SW 1271 (cell line): Measurements from ENCODE around the gene CCNL1.
A peak's percentile ranks its signal among the peaks of the same experiment; 100 is the strongest.
"Not testable (repeated sequence)": the region's sequence is repeated elsewhere in the genome, so short reads cannot be mapped to it uniquely, and the experiment has no call there.

ENCODE experiments used
- DNase-seq, 2 experiments: peaks; one replicate each; lab custom pipeline; 2025; lab: John Stamatoyannopoulos, UW

The CCNL1 gene

DNA sequence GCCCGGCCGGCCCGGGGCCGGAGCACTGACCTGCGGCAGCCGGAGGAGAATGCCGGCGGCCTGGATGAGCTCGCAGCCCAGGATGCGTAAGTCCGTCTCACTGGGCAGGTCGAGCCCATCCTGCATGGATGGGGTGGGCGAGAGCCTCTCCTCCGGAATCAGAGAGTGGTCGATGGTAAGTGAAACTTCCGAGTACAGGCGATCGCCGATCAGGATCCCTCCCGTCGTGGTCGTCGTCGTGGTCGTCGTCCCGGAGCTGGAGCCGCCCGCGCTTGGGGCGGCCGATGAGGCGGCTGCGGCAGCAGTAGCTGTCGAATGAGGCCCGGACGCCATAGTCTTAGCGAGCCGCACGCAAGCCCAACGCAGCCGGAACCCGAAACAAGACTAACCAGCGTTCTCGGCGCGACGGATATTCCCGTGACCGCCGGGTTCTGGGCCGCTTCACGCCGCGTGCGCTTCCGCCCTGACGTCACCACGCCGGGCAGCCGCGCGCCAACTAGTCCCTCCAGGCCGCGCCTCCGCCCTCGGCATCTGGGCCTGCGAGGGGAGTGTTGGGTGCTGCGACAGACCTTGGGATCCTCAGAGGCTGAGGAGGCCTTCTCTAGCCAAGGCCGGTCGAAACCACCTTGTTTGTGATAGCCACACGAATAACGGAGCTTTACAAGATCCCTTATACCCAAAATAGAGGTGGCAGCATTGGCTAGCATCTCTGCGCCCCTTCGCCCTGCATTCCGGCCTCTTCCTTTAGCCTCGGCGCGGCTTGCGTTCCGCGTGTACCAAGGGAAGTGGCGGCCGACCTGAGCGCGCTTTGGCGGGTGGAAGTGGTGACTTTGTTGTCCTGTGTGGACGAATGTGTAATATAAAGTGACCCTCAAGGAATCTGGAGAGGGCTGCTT lies at the start of gene CCNL1:
TSS of gene CCNL1 (minus strand) at position 386 of the 896 bp plus-strand sequence. CDS start at position 333, 53 bp downstream.
- DNase-seq = peak; percentile 86 to 93

DNA sequence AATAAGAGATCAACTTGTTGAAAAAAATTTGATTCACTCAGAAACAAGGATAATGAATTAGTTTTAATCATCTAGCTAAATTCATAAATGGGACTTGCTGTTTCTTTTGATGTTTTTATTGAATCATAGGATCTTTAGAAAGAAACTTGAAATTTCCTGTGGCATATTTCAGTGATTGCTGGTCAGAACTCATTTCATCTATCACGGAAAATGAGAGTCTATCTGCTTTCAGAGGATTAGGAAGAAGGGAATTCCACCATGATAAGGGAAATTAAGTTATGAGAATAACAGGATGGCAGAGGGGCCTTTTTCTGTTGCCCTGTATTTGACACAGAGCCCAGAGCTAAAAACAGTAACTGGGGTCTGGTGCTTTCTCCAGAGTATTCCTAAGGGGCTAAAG lies 44.9 kb upstream of the CCNL1 start:
- no peak for DNase-seq

DNA sequence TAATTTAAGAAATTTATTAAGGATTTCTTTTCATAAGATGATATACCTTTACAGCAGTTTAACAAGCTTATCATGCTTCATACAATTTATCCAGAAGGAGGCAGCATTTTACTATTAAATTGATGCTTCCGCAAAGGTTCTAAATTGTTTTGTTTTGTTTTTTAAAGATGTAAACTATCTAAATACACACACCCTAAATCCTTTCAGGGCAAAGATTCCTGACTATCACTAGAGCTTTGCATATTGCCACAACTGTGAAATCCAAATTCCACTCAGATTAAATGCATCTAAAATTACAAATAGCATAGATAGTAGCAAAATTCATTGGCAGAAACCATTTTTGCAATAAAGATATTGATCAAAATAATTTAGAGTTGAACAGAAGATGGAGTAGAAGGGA lies 44.5 kb upstream of the CCNL1 start:
- peak in 1 of 2 experiments; percentile 37 for DNase-seq

DNA sequence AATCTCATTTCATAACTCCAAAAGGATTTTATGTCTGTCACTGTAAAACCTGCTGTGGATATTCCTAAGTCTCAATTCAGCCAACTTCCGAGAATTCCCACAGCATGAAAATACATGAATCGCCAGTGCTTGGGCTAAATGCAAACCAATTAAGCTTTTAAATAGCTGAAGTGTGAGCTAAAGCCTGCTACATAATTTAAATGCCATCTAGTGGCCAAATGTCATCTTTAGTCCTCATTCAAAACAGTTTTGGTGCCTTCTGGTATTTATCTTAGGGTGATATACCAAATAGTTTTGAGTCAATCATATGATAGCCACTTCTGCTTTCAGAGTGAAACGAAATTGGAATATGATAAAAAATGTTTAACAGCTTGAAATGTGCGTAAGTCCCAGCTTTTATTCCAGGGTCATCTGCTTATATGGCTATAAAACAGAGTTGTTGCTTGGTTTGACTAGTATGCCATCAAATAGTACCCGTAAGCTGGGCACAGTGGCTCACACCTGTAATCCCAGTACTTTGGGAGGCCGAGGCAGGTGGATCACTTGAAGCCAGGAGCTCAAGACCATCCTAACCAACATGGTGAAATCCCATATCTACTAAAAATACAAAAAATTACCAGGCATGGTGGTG lies 41.8 kb upstream of the CCNL1 start:
- peak in 1 of 2 experiments; percentile 58 for DNase-seq

DNA sequence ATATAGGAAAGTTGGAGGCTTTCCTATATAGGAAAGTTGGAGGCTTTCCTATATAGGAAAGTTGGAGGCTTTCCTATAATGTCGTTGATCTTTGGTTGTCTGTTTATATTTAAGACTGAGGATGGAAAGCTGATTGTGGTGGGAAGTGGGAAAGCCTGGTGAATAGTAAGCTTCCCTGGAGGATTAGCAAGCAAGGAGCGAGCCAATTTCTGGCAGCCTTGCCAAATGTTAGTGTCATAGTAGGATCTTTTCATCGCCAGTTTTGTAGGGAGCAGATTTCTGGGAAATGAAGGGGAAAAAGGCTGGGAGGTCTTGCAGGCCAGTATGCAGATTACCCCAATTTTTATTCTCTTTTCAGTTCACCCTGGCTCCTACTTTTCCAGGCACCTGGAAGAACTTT lies 39.9 kb upstream of the CCNL1 start:
- DNase-seq = no peak

DNA sequence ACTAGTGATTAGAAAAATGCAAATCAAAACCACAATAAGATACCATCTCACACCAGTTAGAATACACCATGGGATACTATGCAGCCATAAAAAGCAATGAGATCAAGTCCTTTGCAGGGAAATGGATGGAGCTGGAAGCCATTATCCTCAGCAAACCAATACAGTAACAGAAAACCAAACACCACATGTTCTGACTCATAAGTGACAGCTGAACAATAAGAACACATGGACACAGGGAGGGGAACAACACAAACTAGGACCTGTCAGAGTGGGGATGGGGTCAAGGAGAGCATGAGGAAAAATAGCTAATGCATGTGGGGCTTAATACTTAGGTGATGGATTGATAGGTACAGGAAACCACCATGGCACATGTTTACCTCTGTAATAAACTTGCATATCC lies 36.0 kb upstream of the CCNL1 start:
- no peak for DNase-seq

DNA sequence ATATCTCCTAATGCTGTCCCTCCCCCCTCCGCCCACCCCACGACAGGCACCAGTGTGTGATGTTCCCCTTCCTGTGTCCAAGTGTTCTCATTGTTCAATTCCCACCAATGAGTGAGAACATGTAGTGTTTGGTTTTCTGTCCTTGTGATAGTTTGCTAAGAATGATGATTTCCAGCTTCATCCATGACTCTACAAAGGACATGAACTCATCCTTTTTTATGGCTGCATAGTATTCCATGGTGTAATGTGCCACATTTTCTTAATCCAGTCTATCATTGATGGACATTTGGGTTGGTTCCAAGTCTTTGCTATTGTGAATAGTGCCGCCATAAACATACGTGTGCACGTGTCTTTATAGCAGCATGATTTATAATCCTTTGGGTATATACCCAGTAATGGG lies 31.2 kb upstream of the CCNL1 start:
- not testable (repeated sequence) for DNase-seq

DNA sequence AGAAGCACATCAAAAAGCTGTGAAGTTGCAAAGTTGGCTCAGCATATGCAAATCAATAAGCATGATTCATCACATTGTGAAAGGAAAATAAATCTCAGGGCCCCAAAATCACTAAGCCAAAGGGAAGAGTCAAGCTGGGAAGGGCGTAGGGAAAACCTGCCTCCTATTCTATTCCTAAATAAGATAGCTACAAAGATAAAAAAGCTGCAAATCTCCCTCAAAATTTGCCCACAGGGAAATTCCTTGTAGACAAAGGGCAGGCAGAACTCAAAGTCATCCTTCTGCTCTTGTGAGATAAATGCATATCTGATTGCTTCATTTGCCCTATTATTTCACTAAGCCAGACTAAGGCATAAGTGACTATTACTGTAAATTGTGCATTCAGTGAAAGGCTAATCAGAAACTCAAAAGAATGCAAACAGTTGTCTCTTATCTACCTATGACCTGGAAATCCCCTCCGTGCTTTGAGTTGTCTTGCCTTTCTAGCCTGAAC lies 30.5 kb upstream of the CCNL1 start:
- no peak for DNase-seq

DNA sequence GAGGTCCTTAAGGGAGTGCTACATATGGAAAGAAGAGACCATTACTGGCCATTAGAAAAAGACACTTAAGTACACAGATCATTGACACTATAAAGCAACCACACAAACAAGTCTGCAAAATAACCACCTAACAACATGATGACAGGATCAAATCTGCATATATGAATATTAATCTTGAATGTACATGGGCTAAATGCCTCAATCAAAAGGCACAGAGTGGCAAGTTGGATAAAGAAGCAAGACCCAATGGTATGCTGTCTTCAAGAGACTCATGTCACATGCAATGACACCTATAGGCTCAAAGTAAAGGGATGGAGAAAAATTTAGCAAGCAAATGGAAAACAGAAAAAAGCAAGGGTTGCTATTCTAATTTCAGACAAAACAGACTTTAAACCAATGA lies 28.4 kb upstream of the CCNL1 start:
- no peak for DNase-seq

DNA sequence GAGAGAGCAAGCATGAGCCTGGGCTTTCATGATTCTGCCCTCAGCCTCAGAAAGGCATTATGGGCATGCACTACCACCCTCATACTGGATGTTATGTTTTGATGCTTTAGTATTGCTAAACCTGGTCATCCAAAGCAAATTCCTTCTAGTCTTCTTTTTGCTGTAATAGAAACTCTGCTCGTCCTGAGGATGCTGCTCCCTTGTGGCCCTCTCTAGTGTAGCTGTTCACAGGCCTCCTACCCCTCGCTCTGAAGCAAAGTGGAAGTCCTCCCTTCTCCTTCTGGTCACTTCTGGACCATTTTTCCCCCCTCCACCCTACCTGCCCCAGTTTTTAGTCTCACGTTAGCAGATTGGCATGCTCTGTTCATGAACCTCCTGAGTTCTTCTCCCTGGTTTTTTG lies 22.9 kb upstream of the CCNL1 start:
- peak in 1 of 2 experiments; percentile 20 for DNase-seq

DNA sequence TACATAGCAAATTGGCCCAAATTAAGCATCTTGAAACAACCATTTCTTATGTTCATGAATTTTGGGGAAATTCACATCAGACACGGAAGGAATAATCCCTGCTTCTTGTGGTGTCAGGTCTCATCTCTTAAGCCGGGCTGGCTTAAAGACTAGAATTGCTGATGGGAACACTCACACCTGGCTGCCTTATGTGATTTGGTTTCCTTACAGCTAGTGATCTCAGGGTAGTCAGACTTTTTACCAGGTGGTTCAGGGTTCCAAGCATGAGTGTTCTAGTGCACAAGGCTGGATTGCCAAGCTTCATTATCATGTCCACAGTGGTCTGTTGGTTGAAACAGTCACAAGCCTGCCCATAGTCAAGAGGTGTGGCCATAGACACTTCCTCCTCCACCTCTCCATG lies 20.3 kb upstream of the CCNL1 start:
- no peak for DNase-seq

DNA sequence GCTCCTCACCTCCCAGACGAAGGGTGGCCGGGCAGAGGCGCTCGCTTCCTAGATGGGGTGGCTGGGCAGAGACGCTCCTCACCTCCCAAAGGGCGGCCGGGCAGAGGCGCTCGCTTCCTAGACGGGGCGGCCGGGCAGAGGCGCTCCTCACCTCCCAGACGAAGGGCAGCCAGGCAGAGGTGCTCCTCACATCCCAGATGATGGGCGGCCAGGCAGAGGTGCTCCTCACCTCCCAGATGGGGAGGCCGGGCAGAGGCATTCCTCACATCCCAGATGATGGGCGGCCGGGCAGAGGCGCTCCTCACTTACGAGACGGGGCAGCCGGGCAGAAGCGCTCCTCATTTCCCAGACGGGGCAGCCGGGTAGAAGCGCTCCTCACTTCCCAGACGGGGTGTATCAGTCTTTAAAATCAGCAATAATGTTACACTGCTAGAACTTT lies 19.4 kb upstream of the CCNL1 start:
- no peak for DNase-seq

DNA sequence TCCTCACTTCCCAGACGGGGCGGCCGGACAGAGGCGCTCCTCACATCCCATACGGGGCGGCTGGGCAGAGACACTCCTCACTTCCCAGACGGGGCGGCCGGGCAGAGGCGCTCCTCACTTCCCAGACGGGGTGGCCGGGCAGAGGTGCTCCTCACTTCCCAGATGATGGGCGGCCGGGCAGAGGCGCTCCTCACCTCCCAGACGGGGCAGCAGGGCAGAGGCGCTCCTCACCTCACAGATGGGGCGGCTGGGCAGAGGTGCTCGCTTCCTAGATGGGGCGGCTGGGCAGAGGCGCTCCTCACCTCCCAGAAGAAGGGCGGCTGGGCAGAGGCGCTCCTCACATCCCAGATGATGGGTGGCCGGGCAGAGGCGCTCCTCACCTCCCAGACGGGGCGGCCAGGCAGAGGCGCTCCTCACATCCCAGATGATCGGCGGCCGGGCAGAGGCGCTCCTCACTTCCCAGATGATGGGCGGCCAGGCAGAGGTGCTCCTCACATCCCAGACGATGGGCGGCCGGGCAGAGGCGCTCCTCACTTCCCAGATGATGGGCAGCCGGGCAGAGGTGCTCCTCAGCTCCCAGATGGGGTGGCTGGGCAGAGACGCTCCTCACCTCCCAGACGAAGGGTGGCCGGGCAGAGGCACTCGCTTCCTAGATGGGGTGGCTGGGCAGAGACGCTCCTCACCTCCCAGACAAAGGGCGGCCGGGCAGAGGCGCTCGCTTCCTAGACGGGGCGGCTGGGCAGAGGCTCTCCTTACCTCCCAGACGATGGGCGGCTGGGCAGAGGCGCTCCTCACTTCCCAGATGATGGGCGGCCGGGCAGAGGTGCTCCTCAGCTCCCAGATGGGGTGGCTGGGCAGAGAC lies 18.8 kb upstream of the CCNL1 start:
- not testable (repeated sequence) for DNase-seq

DNA sequence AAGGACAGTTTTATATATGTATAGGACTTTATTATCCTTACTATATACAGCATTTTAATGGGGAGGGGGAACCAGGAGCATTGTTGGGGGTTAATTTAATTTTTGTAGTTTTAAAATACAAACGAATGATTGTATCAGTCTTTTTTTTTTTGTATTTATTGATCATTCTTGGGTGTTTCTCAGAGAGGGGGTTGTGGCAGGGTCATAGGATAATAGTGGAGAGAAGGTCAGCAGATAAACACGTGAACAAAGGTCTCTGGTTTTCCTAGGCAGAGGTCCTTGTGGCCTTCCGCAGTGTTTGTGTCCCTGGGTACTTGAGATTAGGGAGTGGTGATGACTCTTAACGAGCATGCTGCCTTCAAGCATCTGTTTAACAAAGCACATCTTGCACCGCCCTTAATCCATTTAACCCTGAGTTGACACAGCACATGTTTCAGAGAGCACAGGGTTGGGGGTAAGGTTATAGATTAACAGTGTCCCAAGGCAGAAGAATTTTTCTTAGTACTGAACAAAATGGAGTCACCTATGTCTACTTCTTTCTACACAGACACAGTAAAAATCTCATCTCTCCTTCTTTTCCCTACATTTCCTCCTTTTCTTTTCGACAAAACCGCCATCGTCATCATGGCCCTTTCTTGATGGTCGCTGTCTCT lies 18.0 kb upstream of the CCNL1 start:
- DNase-seq = not testable (repeated sequence)

DNA sequence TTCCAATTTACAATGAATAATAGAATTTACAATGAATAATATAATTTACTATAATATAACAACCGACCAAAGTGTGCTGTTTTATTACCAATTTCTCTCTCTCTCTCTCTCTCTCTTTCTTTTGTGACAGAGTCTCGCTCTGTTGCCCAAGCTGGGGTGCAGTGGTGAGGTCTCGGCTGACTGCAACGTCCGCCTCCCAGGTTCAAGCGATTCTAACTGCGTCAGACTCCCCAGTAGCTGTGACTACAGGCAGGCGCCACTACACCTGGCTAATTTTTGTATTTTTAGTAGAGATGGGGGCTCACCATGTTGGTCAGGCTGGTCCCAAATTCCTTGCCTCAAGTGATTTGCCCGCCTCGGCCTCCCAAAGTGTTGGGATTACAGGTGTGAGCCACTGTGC lies 17.0 kb upstream of the CCNL1 start:
- DNase-seq = no peak

DNA sequence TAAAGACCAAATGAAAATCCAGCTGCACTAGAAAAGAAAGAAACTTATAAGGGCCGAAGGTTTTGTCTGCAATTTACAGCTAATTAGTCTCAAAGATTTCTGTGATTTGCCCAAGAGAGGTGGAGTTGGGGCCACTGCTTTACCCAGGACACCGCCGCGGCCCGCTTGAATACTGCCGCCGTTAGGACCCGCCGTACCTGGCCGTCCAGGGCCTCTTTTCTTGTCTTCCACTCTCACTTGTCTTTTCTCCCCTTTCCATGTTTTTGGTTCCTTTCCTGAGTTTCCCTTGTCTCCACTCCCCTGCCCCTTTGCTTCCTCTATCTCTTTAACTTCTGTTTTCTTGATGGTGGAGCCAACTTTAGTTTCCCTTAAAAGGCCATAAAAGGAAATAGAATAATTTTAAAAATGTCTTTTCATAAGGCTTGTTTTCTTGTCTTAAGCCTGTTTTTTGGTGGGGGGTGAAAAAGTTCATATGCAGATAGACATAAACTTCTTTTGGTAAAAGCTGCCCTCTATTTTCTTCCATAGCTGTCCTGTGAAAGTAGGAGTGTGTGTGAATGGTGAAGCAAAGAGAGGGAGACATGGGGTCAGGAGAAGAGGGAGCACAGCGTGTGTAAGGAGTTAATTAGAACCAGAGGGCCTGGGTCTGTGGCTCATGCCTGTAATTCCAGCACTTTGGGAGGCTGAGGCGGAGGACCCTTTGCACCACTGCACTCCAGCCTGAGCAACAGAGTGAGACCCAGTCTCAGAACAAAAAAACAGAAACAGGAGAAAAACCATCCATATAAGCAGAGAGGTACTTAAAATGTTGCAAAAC lies 16.0 kb upstream of the CCNL1 start:
- no peak for DNase-seq

DNA sequence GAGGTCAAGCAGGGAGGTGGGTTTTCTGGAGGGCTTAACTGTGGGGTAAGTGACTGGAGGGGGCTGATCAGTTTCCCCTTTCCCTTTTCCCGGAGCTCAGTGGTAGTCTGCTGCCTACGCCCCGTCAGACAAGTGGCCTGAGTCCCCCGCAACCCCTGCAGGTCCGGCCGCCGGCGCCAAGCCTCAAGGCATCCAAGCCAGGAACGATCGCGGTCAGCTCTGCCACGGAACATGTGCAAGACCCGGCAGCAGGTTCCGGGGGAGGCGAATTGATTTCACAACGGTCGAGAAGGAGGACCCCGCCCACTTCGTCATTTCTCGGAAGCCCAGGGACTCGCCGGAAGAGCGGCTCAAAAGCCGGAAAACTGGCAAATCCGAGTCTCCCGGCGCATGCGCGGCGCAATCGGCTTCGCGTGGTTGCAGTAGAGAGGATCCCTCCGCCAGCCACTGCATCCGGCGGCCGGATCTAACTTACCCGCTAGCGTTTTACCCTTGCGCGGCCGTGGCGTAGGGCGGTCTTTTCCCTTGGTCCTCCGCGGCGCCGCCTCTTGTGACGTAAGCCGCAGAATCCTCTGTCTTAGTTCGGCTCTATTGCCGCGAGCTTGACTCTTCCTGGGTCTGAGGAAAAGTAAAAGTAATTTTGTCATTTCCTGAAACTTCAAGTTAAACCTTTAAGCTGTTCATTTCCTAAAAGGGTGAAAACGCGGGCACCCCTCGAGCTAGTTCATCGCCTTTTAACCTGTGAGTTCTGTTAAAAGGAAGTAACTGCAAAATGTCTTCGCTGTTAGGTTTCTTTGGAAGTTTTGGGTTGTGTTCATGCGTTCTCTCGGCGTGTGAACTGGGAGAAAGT lies 14.9 kb upstream of the CCNL1 start:
- peak; percentile 99 for DNase-seq

DNA sequence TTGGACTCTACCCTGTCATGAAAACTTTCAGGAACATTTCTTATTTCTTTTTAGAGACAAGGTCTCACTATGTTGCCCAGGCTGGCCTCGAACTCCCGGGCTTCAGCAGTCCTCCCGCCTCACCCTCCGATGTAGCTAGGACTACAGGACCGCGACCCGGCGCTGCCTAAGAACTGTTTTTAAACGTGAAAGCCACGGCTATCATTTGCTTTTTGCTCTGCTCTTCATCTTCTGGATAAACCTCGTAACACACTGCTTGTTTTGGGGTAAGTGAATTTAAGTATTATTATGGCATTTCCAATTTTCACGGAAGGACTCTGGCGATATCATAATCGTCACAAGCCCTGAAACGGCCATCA lies 14.3 kb upstream of the CCNL1 start:
- DNase-seq = no peak

DNA sequence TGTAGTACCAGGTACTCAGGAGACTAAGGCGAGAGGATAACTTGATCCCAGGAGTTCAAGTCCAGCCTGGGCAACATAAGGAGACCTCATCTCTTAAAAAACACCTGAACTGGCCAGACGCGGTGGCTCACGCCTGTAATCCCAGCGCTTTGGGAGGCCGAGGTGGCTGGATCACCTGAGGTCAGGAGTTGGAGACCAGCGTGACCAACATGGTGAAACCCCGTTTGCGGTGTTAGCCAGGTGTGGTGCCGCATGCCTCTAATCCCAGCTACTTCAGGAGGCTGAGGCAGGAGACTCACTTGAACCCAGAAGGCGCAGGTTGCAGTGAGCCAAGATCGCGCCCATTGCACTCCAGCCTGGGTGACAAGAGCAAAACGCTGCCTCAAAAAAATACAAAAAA lies 13.4 kb upstream of the CCNL1 start:
- not testable (repeated sequence) for DNase-seq

DNA sequence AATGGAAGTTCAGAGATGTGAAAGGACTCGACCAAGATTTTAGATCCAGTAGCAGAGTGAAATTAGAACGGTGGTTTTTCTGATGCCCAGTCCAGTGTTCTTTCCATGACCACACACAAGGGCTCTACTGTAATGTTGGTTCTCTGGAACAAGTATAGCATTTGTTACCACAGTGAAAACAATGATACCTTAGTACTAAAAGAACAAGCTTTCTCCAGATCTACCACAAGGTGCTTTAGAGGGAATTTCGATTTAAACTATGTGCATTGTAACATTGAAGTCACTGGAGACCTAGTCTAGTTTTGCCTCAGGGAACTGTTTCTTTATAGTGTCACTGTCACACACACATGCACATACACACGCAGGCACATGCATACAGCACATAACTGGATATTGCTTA lies 12.8 kb upstream of the CCNL1 start:
- DNase-seq = no peak
